Measurements from ENCODE around the gene QSOX2. TPM values are rescaled to one million over a fixed set of nuclear protein-coding genes. Genes with fewer than 3 reads are reported as not detected.

The QSOX2 gene
- total RNA-seq, 1 experiment from 2014 or later, result 40.0 TPM

- Histone ChIP-seq H3K4me3 (ENCODE audit: low read depth in 2 of 2, low read length in 2 of 2) (no peak overlapping the region), H3K27ac (ENCODE audit: low read length) (no peak overlapping the region), H3K27me3 (ENCODE audit: control insufficient read depth, insufficient read depth, low read length) (no peaks in the 10 kb centered on the region), H3K36me3 (ENCODE audit: control insufficient read depth, insufficient read depth, low read length) (no peaks in the 10 kb centered on the region), H3K4me1 (ENCODE audit: control insufficient read depth, insufficient read depth, low read length) (peaks cover 4% of the 10 kb centered on the region; the same call in 1 of the 2 replicates), H3K9me3 (ENCODE audit: control insufficient read depth, insufficient read depth, low read depth, low read length) (no peaks in the 10 kb centered on the region)
- ChIA-PET CTCF (no interaction called here), POLR2A (no interaction called here)
- intact Hi-C loops (cut with micrococcal nuclease; ENCODE audit: unreplicated experiment), result no loop called here
- ATAC-seq (no peak), DNase-seq (ENCODE audit: low read depth, low spot score) (no peak)
- TF ChIP-seq TCF7L2 (IDR thresholded peaks at IDR 0.05; ENCODE audit: low read depth, low read length), result no peak
- no peak for TF ChIP-seq SIN3A (IDR thresholded peaks at IDR 0.05; ENCODE audit: borderline replicate concordance, insufficient read depth, low read depth, low read length)
- TF ChIP-seq REST (IDR thresholded peaks at IDR 0.05; ENCODE audit: insufficient read depth in 1 of 2, low read depth in 2 of 2, low read length in 1 of 2), result no peak
- no peak for TF ChIP-seq POLR2AphosphoS5 (IDR thresholded peaks at IDR 0.05; ENCODE audit: low read depth, low read length)
- TF ChIP-seq CTCF (IDR thresholded peaks at IDR 0.05), result no peak
- BruUV-seq (replicated peaks), result no TSS peak
- in situ Hi-C loops (cut with HindIII; ENCODE audit: low pct_unique_long_range_greater_than_20kb, low sequenced_read_pairs), result no loop called here
These were observed 41.4 kb upstream of the QSOX2 start for GRCh38 chr9:136286987-136287379.

GRCh38 chr9:136286359-136286986 lies 40.9 kb upstream of the QSOX2 start:
- Histone ChIP-seq H3K27ac (ENCODE audit: low read length) (no peak overlapping the region), H3K27me3 (ENCODE audit: control insufficient read depth, insufficient read depth, low read length) (no peaks in the 10 kb centered on the region), H3K36me3 (ENCODE audit: control insufficient read depth, insufficient read depth, low read length) (no peaks in the 10 kb centered on the region), H3K4me1 (ENCODE audit: control insufficient read depth, insufficient read depth, low read length) (peaks cover 4% of the 10 kb centered on the region; the same call in 1 of the 2 replicates), H3K4me3 (ENCODE audit: low read depth in 2 of 2, low read length in 2 of 2) (no peak overlapping the region), H3K9me3 (ENCODE audit: control insufficient read depth, insufficient read depth, low read depth, low read length) (no peaks in the 10 kb centered on the region)
- no peak for DNase-seq (ENCODE audit: low read depth, low spot score)
- ATAC-seq, result no peak
- intact Hi-C loops (cut with micrococcal nuclease; ENCODE audit: unreplicated experiment), result no loop called here
- BruUV-seq (replicated peaks), result no TSS peak
- ChIA-PET CTCF (no interaction called here), POLR2A (no interaction called here)
- in situ Hi-C loops (cut with HindIII; ENCODE audit: low pct_unique_long_range_greater_than_20kb, low sequenced_read_pairs), result no loop called here
- TF ChIP-seq CTCF (IDR thresholded peaks at IDR 0.05) (no peak), REST (IDR thresholded peaks at IDR 0.05; ENCODE audit: insufficient read depth in 1 of 2, low read depth in 2 of 2, low read length in 1 of 2) (no peak), POLR2AphosphoS5 (IDR thresholded peaks at IDR 0.05; ENCODE audit: low read depth, low read length) (no peak), SIN3A (IDR thresholded peaks at IDR 0.05; ENCODE audit: borderline replicate concordance, insufficient read depth, low read depth, low read length) (no peak), TCF7L2 (IDR thresholded peaks at IDR 0.05; ENCODE audit: low read depth, low read length) (no peak)

Data from Panc1 (cell line).